AG10803 (cell line): ENCODE measurements around the gene GJB3.

Source experiments
- DNase-seq: peaks from one replicate; pipeline ENCODE4 v3.0.0; 2010; ENCODE audit warnings: low read depth
- H3K4me3 ChIP-seq: 2 replicates; pipeline ENCODE4 v1.5.1; 2011; ENCODE audit warnings: mild to moderate bottlenecking, low read length, control low read depth
- TF ChIP-seq, protein P1 (sequence below): conservative IDR thresholded peaks from 2 replicates; pipeline ENCODE4 v1.5.1; 2011; ENCODE audit warnings: mild to moderate bottlenecking, low read length, control low read depth, inconsistent platforms

Gene GJB3

DNA sequence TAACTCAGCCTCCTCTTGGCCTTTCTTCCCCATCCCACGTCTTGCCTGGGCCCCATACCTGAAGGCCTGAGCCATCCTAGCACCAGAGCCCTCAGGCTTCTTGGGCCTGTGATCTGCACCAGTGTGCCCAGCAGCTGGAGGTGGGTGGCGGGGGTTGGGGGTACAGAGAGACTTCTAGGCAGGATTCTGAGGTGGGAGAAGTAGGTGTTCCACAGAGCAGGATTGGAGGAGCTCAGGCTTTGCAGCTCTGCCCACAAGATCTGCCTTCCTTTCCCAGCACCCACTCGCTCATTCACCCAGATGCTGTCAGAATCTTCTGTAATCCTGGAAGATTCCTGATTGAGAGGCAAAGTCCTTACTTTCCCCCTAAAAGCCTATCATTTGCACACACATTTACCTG lies 36.2 kb upstream of the GJB3 start:
- no peak overlapping the region for H3K4me3 ChIP-seq
- TF ChIP-seq, protein P1, sequence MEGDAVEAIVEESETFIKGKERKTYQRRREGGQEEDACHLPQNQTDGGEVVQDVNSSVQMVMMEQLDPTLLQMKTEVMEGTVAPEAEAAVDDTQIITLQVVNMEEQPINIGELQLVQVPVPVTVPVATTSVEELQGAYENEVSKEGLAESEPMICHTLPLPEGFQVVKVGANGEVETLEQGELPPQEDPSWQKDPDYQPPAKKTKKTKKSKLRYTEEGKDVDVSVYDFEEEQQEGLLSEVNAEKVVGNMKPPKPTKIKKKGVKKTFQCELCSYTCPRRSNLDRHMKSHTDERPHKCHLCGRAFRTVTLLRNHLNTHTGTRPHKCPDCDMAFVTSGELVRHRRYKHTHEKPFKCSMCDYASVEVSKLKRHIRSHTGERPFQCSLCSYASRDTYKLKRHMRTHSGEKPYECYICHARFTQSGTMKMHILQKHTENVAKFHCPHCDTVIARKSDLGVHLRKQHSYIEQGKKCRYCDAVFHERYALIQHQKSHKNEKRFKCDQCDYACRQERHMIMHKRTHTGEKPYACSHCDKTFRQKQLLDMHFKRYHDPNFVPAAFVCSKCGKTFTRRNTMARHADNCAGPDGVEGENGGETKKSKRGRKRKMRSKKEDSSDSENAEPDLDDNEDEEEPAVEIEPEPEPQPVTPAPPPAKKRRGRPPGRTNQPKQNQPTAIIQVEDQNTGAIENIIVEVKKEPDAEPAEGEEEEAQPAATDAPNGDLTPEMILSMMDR = no peak
- no peak for DNase-seq

DNA sequence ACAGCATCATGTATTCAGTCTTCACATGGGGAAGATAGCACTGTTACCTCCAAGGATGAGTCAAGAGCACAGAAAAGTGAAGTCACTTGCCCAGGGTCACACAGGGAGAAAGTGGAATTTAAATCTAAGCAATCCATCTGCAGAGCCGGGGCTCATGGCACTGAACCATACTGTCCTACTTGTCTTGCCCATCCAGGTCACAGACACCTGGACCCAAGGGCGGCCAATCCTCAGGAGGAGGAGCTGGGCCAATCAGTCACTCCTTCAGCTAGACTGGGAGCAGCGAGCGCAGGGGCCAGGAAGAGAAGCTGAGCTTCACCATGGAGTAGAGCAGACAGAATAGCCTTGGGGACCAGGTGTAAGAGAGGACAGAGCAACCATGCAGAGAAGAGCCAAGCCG lies 35.3 kb upstream of the GJB3 start:
- H3K4me3 ChIP-seq = no peak overlapping the region
- DNase-seq = no peak
- TF ChIP-seq, protein P1 = no peak

DNA sequence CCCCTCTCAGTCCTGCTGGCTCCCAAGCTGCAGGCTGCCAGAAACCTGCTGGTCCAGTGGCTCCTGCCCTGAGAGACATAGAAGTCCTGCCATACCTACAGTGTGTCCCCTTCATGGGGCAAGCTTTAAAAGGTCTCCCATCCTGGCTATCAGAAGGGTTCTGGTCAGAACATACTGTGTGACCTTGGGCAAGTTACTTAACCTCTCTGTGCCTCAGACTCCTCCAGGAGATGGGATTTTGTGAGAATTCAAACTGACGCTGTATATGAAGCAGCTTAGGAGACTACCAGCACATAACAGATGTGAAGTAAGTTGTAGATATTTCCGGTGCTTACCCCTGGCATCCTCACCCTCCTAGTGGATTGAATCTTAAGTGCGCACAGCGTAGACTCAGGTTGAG lies 34.9 kb upstream of the GJB3 start:
- no peak overlapping the region for H3K4me3 ChIP-seq
- no peak for DNase-seq
- TF ChIP-seq, protein P1 = no peak

DNA sequence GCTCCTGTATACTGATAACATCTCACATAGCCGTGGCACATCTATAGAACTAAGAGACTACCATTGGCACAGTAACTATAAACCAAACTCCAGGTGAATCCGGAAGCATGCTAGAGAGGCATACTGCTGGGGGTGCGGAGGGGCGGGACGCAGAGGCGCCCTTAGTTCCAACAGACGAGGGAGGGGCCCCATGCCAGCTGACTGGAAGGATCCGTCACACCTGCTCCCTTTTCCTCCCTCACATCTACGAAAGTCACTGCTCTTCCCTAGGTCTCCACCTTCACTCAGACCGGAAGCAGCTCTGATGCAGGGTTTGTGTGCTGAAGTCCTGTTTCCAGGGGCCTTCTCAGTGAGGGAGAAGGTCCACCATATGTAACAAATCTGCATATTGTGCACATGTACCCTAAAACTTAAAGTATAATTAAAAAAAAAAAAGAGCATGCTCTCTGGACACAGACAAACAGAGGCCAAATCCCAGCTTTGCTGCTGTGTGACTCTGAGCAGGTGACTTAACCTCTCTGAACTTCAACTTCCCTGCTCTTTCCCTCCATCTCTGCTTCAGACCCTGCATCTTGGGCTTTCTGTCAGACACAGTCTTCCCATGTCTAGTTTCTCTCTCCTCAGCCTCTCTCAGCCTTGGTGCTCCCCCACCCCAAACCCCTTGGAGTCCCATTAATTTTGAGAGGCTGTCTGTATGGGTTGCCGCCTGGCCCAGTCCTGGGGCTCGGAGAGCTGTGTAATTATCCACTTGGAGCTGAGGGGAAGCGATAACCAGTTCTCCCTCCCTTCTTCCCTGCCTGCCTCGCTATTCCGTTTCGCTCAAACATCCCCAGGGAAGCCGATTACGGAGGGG lies 34.0 kb upstream of the GJB3 start:
- DNase-seq = no peak
- TF ChIP-seq, protein P1 = no peak

DNA sequence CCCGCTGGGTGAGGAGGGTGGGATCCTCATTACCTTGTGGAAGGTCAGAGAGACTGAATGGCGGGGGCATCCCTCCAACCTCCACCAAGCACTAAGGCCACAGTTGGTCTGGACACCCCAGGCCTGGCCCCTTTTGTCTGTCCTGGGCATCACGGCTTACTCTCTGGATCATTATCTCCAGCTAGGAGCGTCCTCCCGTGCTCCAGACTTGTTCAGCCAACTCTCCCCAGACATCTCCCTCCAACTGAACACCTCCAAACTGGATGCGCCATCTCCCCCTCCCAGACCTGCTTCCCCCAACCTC lies 33.4 kb upstream of the GJB3 start:
- no peak for DNase-seq
- TF ChIP-seq, protein P1 = no peak
- no peak overlapping the region for H3K4me3 ChIP-seq

More for the DNA sequence above, 34.0 kb upstream of the GJB3 start:
- H3K4me3 ChIP-seq = no peak overlapping the region

DNA sequence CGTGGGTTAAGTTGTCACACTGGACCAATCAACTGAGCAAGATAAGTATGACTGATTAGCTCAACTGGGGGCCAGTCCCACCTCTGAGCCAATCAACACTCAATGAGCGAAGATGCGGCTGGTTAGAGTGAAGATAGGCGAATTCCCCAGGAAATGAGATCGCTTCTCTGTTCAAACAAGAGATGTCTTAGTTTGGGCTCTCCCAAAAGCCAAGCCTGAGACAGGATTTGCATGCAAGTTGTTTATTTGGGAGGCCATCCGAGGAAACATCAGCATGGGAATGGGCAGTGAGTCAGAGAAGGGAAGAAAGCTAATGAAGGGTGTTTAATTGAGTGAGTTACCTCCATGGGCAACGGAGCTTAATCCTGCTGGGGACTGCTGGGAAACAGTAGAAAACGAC lies 31.0 kb upstream of the GJB3 start:
- H3K4me3 ChIP-seq = no peak overlapping the region
- TF ChIP-seq, protein P1 = no peak
- no peak for DNase-seq

DNA sequence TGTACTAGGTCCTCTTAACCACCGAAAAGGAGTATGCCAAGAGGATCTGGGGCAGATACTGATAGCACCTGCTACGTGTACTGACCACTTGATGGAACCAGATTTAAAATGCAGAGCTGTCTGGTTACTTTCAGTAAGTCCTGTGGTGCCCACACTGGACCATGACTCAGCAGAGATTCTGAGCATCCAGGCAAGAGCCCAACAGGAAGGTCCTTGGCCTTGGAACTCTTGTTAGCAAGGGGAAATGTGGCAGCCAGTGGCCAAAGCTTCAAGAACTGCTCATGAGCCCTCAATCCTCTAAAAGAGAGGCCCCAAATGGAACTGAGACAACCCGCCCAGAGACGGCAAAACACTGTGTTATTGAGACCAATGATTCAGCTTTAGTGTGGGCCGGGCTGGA lies 30.4 kb upstream of the GJB3 start:
- H3K4me3 ChIP-seq = no peak overlapping the region
- TF ChIP-seq, protein P1 = no peak
- DNase-seq = no peak
